ENCODE data around the gene TRPC4.

GRCh38 chr13:37707739-37708500 lies 161.7 kb downstream of the TRPC4 start:
- no peak for TF ChIP-seq EZH2phosphoT487 (IDR thresholded peaks at IDR 0.05; ENCODE audit: borderline replicate concordance, low read depth, low read length)
- TF ChIP-seq, protein P1, sequence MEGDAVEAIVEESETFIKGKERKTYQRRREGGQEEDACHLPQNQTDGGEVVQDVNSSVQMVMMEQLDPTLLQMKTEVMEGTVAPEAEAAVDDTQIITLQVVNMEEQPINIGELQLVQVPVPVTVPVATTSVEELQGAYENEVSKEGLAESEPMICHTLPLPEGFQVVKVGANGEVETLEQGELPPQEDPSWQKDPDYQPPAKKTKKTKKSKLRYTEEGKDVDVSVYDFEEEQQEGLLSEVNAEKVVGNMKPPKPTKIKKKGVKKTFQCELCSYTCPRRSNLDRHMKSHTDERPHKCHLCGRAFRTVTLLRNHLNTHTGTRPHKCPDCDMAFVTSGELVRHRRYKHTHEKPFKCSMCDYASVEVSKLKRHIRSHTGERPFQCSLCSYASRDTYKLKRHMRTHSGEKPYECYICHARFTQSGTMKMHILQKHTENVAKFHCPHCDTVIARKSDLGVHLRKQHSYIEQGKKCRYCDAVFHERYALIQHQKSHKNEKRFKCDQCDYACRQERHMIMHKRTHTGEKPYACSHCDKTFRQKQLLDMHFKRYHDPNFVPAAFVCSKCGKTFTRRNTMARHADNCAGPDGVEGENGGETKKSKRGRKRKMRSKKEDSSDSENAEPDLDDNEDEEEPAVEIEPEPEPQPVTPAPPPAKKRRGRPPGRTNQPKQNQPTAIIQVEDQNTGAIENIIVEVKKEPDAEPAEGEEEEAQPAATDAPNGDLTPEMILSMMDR (conservative IDR thresholded peaks at IDR 0.05; ENCODE audit: low read length): no peak

Data from OCI-LY7 (cell line).